CD4-positive, alpha-beta T cell treated with Interleukin-6 for 4 hours (primary cell): ENCODE measurements around the gene SIMC1.
"Not testable (repeated sequence)": the region's sequence is repeated elsewhere in the genome, so short reads cannot be mapped to it uniquely, and the experiment has no call there.

ENCODE experiments used
- DNase-seq: peaks from one replicate; pipeline ENCODE4 v3.0.0-alpha.2; 2020; ENCODE audit warnings: mixed read lengths

The SIMC1 gene

DNA sequence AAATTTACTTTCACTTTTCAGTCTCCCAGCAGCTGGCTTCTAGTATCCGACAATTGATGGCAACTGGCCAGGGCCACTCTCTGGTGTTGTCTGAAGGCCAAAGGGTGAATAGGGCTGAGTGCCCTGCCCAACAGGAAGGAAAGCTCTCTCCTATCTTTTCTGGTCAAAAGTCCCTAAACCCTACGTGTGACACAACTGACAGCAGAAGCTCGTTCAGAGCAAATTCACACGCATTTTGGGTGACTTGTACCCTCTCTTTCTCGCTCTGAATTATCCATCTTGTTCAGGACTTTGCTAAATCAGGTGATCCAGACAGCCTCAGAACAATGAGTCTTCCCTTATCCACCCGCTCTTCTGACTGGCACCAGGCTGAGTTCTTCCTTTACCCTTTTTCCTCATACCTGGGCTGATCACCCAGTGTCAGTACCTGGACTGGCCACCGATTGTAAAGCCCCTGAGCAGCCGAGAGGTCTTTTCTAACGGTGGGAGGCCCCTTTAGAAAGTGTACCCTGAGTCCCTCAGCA, 21.8 kb upstream of the SIMC1 start:
- not testable (repeated sequence) for DNase-seq

GRCh38 chr5:176217188-176217729, 21.0 kb upstream of the SIMC1 start:
- DNase-seq: not testable (repeated sequence)

- not testable (repeated sequence) for DNase-seq
Measured at GRCh38 chr5:176217764-176218163, 20.5 kb upstream of the SIMC1 start.

GRCh38 chr5:176222006-176222405, 16.2 kb upstream of the SIMC1 start:
- not testable (repeated sequence) for DNase-seq

GRCh38 chr5:176228358-176228757, 9.9 kb upstream of the SIMC1 start:
- not testable (repeated sequence) for DNase-seq

- not testable (repeated sequence) for DNase-seq
Measured at GRCh38 chr5:176233253-176233652, 5.0 kb upstream of the SIMC1 start.

GRCh38 chr5:176235155-176235554, 3.1 kb upstream of the SIMC1 start:
- DNase-seq: peak; percentile 31

DNA sequence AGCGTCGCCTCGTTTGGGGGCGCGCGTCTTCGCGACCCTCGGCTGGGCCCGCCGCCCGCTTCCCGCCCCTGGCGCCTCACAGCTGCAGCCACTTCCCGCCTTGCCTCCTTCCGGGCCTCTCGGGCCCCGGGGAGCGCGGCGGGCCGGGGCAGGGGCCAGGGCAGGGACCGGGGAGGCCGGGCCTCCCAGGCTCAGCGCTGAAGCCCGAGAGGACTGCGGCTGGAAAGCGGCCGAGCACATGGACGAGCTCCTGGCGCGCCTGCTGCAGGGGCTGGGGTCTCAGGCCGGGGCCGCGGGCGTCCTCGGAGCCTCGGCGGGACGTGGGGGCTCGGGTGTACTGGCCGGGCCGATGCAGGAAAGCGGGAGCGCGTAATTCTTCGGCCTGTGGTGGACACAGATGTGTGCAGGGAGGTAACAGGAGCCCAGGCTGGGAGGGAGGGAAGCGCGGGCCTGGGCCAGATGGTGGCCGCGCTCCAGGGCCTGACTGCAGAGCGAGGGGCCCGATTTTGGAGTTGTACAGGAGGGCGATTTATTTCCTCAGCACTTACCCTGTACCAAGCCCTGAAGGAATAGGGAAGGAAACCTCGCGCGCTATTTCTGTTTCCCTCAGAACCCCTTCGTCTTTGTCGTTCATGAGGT, 540 bp downstream of the SIMC1 start:
- DNase-seq: not testable (repeated sequence)

GRCh38 chr5:176239304-176239703, 1.1 kb downstream of the SIMC1 start:
- not testable (repeated sequence) for DNase-seq

DNA sequence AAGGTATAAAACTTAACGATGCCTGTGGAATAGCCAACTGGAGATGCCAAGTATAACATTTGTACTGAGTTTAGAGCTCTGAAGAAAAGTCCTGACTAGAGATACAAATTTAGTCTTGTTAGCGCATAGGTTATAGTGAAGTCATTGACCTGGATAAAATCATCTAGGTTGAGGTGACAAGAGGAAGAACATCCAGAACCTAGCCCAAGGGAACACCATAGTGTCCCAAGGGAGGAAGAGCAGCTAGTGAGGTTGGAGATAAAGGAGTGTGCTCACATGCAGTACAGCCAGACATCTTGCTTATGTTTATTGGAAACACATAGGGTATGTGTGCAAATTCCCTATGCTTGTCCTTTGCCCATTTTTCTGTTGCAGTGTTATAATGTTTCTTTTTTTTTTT, 6.1 kb downstream of the SIMC1 start:
- DNase-seq: not testable (repeated sequence)

GRCh38 chr5:176245074-176245473, 6.8 kb downstream of the SIMC1 start:
- DNase-seq: not testable (repeated sequence)

- DNase-seq: not testable (repeated sequence)
Measured at GRCh38 chr5:176245489-176245888, 7.3 kb downstream of the SIMC1 start.

DNA sequence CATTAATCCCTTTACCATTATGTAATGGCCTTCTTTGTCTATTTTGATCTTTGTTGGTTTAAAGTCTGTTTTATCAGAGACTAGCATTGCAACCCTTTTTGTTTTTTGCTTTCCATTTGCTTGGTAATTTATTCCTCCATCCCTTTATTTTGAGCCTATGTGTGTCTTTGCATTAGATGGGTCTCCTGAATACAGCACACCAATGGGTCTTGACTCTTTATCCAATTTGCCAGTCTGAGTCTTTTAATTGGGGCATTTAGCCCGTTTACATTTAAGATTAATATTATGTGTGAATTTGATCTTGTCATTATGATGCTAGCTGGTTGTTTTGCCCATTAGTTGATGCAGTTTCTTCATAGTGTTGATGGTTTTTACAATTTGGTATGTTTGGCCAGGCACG, 12.5 kb downstream of the SIMC1 start:
- not testable (repeated sequence) for DNase-seq

- not testable (repeated sequence) for DNase-seq
Measured at GRCh38 chr5:176252171-176252570, 13.9 kb downstream of the SIMC1 start.

- not testable (repeated sequence) for DNase-seq
Measured at GRCh38 chr5:176253370-176254065, 15.3 kb downstream of the SIMC1 start.

DNA sequence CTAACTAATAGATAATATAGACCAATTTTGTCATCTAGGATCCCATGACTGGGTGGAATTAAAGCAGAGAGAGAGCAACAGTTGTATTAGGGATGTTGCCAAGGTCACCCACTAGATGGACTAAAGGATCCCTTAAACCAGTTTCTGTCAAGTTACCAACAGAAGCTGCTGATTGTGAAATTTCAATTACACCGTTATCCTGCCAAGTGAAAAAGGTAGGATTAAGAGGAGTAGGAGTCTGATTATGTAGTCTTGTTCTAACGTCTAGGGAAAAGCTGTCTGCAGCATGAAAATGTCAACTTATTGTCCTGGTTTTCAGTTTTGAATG, 15.8 kb downstream of the SIMC1 start:
- not testable (repeated sequence) for DNase-seq

- DNase-seq: not testable (repeated sequence)
Measured at GRCh38 chr5:176257871-176258505, 19.8 kb downstream of the SIMC1 start.

- DNase-seq: not testable (repeated sequence)
Measured at GRCh38 chr5:176260682-176261081, 22.5 kb downstream of the SIMC1 start.

DNA sequence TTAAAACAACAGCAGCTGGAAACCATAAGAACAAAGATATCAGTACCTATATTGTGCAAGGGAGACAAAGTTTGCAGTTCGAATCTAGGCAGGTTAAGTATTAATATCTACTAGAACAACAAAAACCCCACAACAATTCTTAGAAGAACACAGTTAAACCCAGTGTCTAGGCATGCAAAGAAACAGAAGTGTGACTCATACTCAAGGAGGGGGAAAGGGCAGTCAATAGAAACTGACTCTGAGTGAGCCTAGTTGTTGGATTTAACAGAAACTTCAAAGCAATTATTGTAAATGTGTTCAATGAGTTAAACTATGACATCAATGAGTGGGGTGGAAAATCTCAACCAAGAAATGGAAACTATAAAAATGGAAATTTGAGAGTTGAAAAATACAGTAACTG, 28.2 kb downstream of the SIMC1 start:
- not testable (repeated sequence) for DNase-seq

GRCh38 chr5:176289018-176289417, 50.8 kb downstream of the SIMC1 start:
- not testable (repeated sequence) for DNase-seq

GRCh38 chr5:176290057-176290840, 52.0 kb downstream of the SIMC1 start:
- DNase-seq: not testable (repeated sequence)

DNA sequence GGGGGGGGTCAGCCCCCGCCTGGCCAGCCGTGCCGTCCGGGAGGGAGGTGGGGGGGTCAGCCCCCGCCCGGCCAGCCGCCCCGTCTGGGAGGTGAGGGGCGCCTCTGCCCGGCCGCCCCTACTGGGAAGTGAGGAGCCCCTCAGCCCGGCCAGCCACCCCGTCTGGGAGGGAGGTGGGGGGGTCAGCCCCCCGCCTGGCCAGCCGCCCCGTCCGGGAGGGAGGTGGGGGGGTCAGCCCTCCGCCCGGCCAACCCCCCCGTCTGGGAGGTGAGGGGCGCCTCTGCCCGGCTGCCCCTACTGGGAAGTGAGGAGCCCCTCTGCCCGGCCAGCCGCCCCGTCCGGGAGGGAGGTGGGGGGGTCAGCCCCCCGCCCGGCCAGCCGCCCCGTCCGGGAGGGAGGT, 67.1 kb downstream of the SIMC1 start:
- not testable (repeated sequence) for DNase-seq
